HEK293 (cell line): ENCODE data around the gene ABCB11.

Experiments used
- ZNF223 ChIP-seq: fragments of 450-650 bp; formaldehyde crosslinking; IDR thresholded peaks from 2 replicates; pipeline ENCODE4 v1.5.1; 2016; ENCODE audit warnings: missing biosample characterization, missing genetic modification characterization
- ZNF302 ChIP-seq: fragments of 450-650 bp; formaldehyde crosslinking; IDR thresholded peaks from 2 replicates; pipeline ENCODE4 v1.5.1; 2016; ENCODE audit warnings: missing biosample characterization, missing genetic modification characterization, low read depth
- ZNF416 ChIP-seq: fragments of 450-650 bp; formaldehyde crosslinking; IDR thresholded peaks from 2 replicates; pipeline ENCODE4 v1.5.1; 2016; ENCODE audit warnings: missing biosample characterization, missing genetic modification characterization
- TF ChIP-seq, protein P1 (sequence below): fragments of 450-650 bp; formaldehyde crosslinking; IDR thresholded peaks from 2 replicates; pipeline ENCODE4 v1.5.1; 2016; ENCODE audit warnings: missing biosample characterization, missing genetic modification characterization
- TF ChIP-seq, protein P2 (sequence below): fragments of 450-650 bp; formaldehyde crosslinking; IDR thresholded peaks from 2 replicates; pipeline ENCODE4 v1.5.1; 2016; ENCODE audit warnings: missing biosample characterization, missing genetic modification characterization
- TF ChIP-seq, protein P3 (sequence below): fragments of 450-650 bp; formaldehyde crosslinking; conservative IDR thresholded peaks from 2 replicates; pipeline ENCODE4 v1.5.1; 2016; ENCODE audit warnings: low read depth, missing biosample characterization, missing genetic modification characterization

DNA sequence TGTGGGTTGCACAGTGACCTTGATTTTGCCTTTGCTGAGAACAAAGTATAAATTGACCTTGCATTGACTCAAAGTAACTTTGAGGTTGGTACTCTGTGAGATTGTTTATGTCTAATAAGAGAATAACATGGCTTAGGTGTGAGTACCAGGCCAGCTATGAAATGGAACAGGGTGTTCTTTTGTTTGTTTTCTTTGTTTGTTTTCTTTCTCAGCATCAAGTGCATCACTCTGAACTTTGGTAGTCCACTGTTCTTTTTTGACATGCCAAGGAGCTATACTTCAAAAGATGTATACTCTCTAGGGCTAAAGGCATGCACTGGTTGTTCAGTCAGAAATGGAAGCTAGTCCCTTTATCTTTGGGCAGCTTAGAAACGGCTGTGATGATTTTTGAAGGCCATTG lies 5.1 kb downstream of the ABCB11 start:
- TF ChIP-seq ZNF416 (tag by site-specific recombination) (no peak), ZNF223 (tag by site-specific recombination) (no peak), ZNF302 (tag by site-specific recombination) (no peak)
- TF ChIP-seq, protein P1, sequence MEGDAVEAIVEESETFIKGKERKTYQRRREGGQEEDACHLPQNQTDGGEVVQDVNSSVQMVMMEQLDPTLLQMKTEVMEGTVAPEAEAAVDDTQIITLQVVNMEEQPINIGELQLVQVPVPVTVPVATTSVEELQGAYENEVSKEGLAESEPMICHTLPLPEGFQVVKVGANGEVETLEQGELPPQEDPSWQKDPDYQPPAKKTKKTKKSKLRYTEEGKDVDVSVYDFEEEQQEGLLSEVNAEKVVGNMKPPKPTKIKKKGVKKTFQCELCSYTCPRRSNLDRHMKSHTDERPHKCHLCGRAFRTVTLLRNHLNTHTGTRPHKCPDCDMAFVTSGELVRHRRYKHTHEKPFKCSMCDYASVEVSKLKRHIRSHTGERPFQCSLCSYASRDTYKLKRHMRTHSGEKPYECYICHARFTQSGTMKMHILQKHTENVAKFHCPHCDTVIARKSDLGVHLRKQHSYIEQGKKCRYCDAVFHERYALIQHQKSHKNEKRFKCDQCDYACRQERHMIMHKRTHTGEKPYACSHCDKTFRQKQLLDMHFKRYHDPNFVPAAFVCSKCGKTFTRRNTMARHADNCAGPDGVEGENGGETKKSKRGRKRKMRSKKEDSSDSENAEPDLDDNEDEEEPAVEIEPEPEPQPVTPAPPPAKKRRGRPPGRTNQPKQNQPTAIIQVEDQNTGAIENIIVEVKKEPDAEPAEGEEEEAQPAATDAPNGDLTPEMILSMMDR = no peak
- TF ChIP-seq, protein P2, sequence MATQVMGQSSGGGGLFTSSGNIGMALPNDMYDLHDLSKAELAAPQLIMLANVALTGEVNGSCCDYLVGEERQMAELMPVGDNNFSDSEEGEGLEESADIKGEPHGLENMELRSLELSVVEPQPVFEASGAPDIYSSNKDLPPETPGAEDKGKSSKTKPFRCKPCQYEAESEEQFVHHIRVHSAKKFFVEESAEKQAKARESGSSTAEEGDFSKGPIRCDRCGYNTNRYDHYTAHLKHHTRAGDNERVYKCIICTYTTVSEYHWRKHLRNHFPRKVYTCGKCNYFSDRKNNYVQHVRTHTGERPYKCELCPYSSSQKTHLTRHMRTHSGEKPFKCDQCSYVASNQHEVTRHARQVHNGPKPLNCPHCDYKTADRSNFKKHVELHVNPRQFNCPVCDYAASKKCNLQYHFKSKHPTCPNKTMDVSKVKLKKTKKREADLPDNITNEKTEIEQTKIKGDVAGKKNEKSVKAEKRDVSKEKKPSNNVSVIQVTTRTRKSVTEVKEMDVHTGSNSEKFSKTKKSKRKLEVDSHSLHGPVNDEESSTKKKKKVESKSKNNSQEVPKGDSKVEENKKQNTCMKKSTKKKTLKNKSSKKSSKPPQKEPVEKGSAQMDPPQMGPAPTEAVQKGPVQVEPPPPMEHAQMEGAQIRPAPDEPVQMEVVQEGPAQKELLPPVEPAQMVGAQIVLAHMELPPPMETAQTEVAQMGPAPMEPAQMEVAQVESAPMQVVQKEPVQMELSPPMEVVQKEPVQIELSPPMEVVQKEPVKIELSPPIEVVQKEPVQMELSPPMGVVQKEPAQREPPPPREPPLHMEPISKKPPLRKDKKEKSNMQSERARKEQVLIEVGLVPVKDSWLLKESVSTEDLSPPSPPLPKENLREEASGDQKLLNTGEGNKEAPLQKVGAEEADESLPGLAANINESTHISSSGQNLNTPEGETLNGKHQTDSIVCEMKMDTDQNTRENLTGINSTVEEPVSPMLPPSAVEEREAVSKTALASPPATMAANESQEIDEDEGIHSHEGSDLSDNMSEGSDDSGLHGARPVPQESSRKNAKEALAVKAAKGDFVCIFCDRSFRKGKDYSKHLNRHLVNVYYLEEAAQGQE = no peak
- TF ChIP-seq, protein P3, sequence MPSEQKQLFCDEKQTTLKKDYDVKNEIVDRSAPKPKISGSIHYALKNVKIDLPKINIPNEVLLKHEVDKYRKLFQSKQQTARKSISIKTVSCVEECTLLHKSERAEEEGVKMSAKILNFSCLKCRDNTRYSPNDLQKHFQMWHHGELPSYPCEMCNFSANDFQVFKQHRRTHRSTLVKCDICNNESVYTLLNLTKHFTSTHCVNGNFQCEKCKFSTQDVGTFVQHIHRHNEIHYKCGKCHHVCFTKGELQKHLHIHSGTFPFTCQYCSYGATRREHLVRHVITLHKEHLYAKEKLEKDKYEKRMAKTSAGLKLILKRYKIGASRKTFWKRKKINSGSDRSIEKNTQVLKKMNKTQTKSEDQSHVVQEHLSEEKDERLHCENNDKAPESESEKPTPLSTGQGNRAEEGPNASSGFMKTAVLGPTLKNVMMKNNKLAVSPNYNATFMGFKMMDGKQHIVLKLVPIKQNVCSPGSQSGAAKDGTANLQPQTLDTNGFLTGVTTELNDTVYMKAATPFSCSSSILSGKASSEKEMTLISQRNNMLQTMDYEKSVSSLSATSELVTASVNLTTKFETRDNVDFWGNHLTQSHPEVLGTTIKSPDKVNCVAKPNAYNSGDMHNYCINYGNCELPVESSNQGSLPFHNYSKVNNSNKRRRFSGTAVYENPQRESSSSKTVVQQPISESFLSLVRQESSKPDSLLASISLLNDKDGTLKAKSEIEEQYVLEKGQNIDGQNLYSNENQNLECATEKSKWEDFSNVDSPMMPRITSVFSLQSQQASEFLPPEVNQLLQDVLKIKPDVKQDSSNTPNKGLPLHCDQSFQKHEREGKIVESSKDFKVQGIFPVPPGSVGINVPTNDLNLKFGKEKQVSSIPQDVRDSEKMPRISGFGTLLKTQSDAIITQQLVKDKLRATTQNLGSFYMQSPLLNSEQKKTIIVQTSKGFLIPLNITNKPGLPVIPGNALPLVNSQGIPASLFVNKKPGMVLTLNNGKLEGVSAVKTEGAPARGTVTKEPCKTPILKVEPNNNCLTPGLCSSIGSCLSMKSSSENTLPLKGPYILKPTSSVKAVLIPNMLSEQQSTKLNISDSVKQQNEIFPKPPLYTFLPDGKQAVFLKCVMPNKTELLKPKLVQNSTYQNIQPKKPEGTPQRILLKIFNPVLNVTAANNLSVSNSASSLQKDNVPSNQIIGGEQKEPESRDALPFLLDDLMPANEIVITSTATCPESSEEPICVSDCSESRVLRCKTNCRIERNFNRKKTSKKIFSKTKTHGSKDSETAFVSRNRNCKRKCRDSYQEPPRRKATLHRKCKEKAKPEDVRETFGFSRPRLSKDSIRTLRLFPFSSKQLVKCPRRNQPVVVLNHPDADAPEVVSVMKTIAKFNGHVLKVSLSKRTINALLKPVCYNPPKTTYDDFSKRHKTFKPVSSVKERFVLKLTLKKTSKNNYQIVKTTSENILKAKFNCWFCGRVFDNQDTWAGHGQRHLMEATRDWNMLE = no peak
